GM12891 (cell line): ENCODE data around the gene MAG.

ENCODE experiments used
- DNase-seq: peaks from one replicate; pipeline ENCODE4 v3.0.0; 2011; ENCODE audit warnings: low spot score; ENCODE audit not compliant: insufficient read length
- FAIRE-seq: peaks from 2 replicates; lab custom pipeline; 2011; peaks lifted over from hg19 to GRCh38; lab: Jason Lieb, UNC
- PAX5 ChIP-seq: IDR thresholded peaks from 2 replicates; pipeline ENCODE4 v1.6.1; 2011; ENCODE audit warnings: low read length, moderate library complexity, mild to moderate bottlenecking; ENCODE audit not compliant: insufficient read depth, severe bottlenecking
- POLR2A ChIP-seq: IDR thresholded peaks from 2 replicates; pipeline ENCODE4 v1.6.1; 2011; ENCODE audit warnings: low read depth, low read length, control low read depth
- POLR2AphosphoS5 ChIP-seq: IDR thresholded peaks from 2 replicates; pipeline ENCODE4 v1.6.1; 2011; ENCODE audit warnings: low read depth, low read length, control low read depth
- POU2F2 ChIP-seq: IDR thresholded peaks from 2 replicates; pipeline ENCODE4 v1.6.1; 2011; ENCODE audit warnings: low read depth, mild to moderate bottlenecking, control low read depth, low read length, moderate library complexity
- SPI1 ChIP-seq: IDR thresholded peaks from 2 replicates; pipeline ENCODE4 v1.6.1; 2011; ENCODE audit warnings: low read depth, low read length, control low read depth
- TAF1 ChIP-seq: IDR thresholded peaks from 2 replicates; pipeline ENCODE4 v1.6.1; 2011; ENCODE audit warnings: low read depth, low read length, control low read depth

The MAG gene

GRCh38 chr19:35342430-35342829 lies 50.5 kb downstream of the MAG start:
- FAIRE-seq (no peak), DNase-seq (no peak)
- TF ChIP-seq POU2F2 (no peak), TAF1 (no peak)

GRCh38 chr19:35344511-35345031 lies 52.6 kb downstream of the MAG start:
- TF ChIP-seq POU2F2 (no peak), POLR2AphosphoS5 (peak; percentile 67), POLR2A (0 out of 2 replicates have a peak, but pooled peaks have one; percentile 9), SPI1 (no peak)
- FAIRE-seq: no peak
- no peak for DNase-seq

GRCh38 chr19:35345671-35346111 lies 53.7 kb downstream of the MAG start:
- TF ChIP-seq POLR2AphosphoS5 (peak; percentile 50; the same call in 1 of the 2 replicates), PAX5 (no peak), POU2F2 (no peak)
- FAIRE-seq (no peak), DNase-seq (no peak)

- FAIRE-seq: peak; percentile 93
- peak; percentile 61 for DNase-seq
- TF ChIP-seq POU2F2: peak; percentile 43; the same call in 1 of the 2 replicates
- peak; percentile 18; the same call in 1 of the 2 replicates for TF ChIP-seq SPI1
- peak; percentile 53 for TF ChIP-seq POLR2AphosphoS5
- TF ChIP-seq PAX5: no peak
Measured at GRCh38 chr19:35346193-35347052, 54.5 kb downstream of the MAG start.

GRCh38 chr19:35347171-35347929 lies 55.4 kb downstream of the MAG start, which contains the start of gene FFAR1:
Gene FFAR1, plus strand, starts transcription at chr19:35347902. Its CDS starts 3,650 bp downstream, at chr19:35351552.
- TF ChIP-seq PAX5 (no peak), SPI1 (peak; percentile 93), POU2F2 (peak; percentile 94), TAF1 (peak; percentile 55; the same call in 1 of the 2 replicates), POLR2A (peak; percentile 82)
- FAIRE-seq (no peak), DNase-seq (peak; percentile 65)

GRCh38 chr19:35347930-35348298 lies 56.0 kb downstream of the MAG start:
- no peak for DNase-seq
- no peak for FAIRE-seq
- TF ChIP-seq PAX5: no peak
- no peak for TF ChIP-seq POLR2A
- no peak for TF ChIP-seq TAF1
- no peak for TF ChIP-seq POLR2AphosphoS5
- TF ChIP-seq POU2F2: no peak
- TF ChIP-seq SPI1: no peak

- TF ChIP-seq SPI1: no peak
- no peak; the same call in 1 of the 2 replicates for TF ChIP-seq POLR2A
- TF ChIP-seq TAF1: no peak
- TF ChIP-seq POU2F2: no peak
- TF ChIP-seq POLR2AphosphoS5: no peak
- no peak for TF ChIP-seq PAX5
- FAIRE-seq: peak; percentile 64
- no peak for DNase-seq
Measured at GRCh38 chr19:35348911-35349611, 57.1 kb downstream of the MAG start.

- FAIRE-seq: peak; percentile 28
- TF ChIP-seq TAF1 (no peak), POU2F2 (no peak; the same call in 1 of the 2 replicates), POLR2A (no peak; the same call in 1 of the 2 replicates), SPI1 (no peak), PAX5 (no peak), POLR2AphosphoS5 (no peak; the same call in 1 of the 2 replicates)
- DNase-seq: no peak
Measured at GRCh38 chr19:35349614-35350521, 57.9 kb downstream of the MAG start.

GRCh38 chr19:35350591-35350990 lies 58.6 kb downstream of the MAG start:
- no peak for TF ChIP-seq POLR2A
- no peak for TF ChIP-seq TAF1
- TF ChIP-seq SPI1: no peak
- no peak for TF ChIP-seq POLR2AphosphoS5
- no peak for TF ChIP-seq PAX5
- no peak for TF ChIP-seq POU2F2
- FAIRE-seq: no peak
- no peak for DNase-seq
